ENCODE measurements around the gene PROX1. TPM values are rescaled to one million over a fixed set of nuclear protein-coding genes. Genes with fewer than 3 reads are reported as not detected.

PROX1 gene
- total RNA-seq, 1 donor from 2014 or later: 6.5 TPM

- FAIRE-seq: no peak
- no peak for DNase-seq (ENCODE audit: low spot score in 2 of 2)
Observed at GRCh38 chr1:214017191-214017982, 29.6 kb downstream of the PROX1 start.

DNA sequence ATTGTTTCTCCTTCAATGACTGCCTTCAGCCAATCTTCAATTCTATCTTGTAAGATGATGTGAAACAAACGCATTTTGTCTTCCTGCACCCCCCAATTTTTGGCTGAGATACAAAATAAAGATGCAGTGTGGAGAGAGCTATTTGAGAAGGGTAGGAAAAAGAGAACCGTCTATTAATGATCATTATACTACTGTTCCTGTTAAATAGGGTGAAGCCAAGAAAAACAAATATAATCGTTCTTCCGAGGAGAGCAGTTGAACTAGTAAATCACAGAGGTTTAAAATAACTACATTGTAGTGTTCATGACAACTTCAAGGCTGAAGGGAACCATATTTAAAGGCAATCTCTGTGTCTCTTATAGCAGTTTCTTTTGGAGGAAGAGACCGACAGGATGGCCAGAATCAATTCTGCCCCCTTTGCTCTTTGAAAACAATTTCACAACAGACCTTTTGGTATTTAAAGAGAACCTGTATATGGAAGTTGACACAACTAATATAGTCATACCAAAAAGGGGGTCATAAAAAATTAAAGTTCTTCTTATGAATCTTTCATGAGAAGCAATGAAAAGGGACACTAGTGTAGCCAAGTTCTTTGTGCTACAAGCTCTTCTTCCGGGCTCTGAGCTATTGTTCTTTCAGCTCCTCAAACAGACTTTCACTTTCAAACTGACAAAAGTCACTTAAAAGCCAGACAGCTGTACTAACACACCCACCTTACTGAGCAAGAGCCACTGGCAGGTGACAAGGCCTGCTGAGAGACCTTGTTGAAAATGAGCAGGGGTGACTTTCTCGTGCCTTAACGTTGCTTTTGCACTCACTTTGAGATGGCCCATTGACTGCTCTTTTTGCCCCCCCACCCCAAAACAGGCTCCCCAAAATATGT, 30.9 kb downstream of the PROX1 start:
- no peak for FAIRE-seq

GRCh38 chr1:214019499-214019898, 31.7 kb downstream of the PROX1 start:
- FAIRE-seq (no peak), DNase-seq (ENCODE audit: low spot score in 2 of 2) (no peak)

More for the DNA sequence above, 30.9 kb downstream of the PROX1 start:
- no peak for DNase-seq (ENCODE audit: low spot score in 2 of 2)

GRCh38 chr1:214021321-214021720, 33.5 kb downstream of the PROX1 start:
- DNase-seq (ENCODE audit: low spot score in 2 of 2) (no peak), FAIRE-seq (no peak)

- no peak for FAIRE-seq
- DNase-seq (ENCODE audit: low spot score in 2 of 2): no peak
Observed at GRCh38 chr1:214022229-214022791, 34.5 kb downstream of the PROX1 start.

DNA sequence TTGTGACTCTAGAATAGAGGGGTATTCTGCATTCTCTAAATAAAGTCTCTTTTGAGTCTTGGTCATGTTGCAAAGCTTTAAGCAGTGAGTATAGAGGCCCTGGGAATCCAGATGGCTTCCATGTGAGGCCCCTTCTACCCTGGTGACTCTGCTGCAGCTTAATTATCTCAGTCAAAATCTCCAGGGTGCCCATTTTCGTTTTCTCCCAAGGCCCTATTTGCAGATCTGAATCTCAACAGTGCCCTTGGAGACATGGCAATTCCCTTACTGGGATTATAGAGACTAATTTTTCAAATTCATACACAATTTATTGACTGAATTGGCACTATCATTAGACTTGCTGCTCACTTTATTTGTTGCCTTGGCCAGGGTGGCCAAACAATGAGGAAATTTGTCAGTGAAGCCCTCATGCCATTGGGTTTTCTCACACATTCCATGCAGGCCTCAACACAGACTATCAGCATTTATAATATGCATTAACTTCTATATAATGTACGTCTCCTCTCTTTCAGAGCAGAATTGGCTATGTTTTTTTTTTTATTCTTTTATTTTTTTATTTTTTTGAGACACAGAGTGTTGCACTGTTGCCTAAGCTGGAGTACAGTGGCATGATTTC, 35.1 kb downstream of the PROX1 start:
- no peak for FAIRE-seq

GRCh38 chr1:214026985-214027384, 39.2 kb downstream of the PROX1 start:
- DNase-seq (ENCODE audit: low spot score in 2 of 2) (no peak), FAIRE-seq (no peak)

More for the DNA sequence above, 35.1 kb downstream of the PROX1 start:
- DNase-seq (ENCODE audit: low spot score in 2 of 2): no peak

DNA sequence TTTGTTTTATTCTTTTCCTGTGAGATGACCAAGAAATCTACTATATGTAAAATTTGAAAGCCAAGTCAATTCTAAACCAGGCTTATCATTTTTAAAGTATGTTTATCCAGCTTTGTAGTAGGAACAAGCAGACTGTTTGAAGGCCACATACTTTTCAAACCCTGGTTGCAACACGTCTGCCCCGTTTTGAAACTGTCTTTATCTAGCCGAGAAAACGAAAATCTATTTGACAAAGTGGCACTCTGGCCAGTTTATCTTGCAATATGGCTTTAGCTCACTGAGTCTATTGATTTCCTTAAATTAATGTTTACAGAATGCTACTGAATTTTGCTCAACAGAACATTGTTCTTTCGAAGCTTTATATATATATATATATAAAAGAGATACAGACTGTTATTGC, 39.7 kb downstream of the PROX1 start:
- FAIRE-seq (no peak), DNase-seq (ENCODE audit: low spot score in 2 of 2) (no peak)

DNA sequence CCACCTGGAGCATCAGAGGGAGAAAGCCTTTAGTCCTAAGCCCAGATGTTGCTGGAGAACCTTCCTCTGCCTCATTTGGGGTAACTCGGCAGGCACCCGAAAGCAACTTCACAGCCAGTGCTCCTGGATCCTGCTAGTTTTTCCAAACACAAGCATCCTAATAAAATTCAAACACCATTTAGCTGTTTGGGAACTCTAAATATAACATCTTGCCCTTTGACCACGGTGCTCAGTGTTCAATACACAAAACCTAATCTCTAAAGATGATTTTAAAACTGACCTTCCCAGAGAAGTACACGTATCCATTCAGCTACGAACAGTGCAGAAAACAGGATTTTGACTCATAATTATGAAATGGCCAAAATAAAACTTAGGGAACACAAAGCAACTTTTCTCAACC, 40.3 kb downstream of the PROX1 start:
- DNase-seq (ENCODE audit: low spot score in 2 of 2) (no peak), FAIRE-seq (no peak)

DNA sequence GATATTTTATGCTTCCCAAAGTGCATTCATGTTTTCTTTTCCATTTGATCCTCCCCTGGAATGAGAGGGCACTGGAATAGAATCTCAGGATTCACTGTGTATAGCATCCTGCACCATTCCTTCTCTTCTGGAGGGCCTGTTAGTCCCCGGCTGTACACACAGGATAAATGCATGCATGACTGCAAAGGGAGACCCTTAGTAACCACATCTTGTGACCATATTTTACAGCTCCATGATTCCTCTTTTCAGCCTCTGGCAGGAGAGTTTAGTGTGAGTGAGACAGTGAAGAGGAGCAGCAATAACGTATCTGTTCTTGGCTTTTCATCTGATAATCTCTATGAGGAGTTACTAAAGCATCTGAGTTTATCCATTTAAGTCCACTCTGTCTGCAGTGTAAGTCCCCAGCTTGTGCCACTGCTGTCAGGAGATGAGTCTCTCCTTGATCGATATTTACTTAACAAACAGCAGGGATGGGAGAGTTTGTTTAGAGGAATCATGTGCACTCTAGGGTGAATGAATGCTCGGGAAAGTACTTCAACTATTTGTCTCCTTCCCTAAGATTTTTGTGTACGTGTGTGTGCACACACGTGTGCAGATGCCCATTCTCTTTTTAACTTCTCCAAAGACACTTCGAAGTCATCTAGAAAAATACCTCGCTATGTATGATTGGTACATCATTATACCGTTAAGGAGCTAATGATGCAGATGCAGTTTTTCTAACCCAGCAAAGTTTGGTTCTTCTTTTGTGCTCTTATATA, 41.1 kb downstream of the PROX1 start:
- FAIRE-seq (no peak), DNase-seq (ENCODE audit: low spot score in 2 of 2) (no peak)

GRCh38 chr1:214029796-214030195, 42.0 kb downstream of the PROX1 start:
- DNase-seq (ENCODE audit: low spot score in 2 of 2): no peak
- FAIRE-seq: no peak

DNA sequence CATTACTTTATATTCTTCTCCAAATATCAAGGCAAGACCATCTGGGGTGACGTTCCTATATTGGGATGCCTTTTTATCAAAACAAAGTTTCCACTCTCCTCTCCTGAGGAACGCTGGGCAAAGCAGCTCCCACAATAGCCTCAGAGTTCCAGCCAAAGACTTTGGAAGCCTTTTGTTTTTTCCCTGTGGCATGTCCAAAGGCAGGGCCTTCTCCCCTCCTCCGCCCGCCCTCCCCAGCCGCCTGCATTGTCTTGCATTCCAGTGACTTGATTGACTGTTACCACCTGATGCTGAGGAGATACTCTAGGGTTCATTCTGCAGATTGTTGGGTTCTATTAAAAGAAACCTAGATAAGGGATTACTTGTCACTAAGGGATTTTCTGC, 43.5 kb downstream of the PROX1 start:
- no peak for DNase-seq (ENCODE audit: low spot score in 2 of 2)
- FAIRE-seq: no peak

DNA sequence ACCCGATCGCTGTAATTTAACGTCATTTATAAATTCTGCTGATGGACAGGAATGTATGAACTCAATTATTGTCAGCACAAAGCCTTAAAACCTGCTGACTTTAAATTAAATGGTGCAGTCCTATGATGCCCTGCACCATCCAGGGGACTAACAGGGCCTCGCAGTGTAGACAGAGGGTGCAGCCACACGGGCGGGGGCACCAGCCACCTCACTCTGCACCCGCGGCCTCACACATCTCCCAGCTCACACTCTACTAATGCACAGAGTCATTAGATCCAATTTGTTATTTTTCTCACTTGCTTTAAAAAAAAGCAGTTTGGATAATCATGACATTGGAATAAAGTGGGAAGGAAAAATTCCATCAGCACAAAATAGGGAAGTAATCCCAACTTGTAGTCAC, 49.7 kb downstream of the PROX1 start:
- no peak for DNase-seq (ENCODE audit: low spot score in 2 of 2)
- FAIRE-seq: no peak

DNA sequence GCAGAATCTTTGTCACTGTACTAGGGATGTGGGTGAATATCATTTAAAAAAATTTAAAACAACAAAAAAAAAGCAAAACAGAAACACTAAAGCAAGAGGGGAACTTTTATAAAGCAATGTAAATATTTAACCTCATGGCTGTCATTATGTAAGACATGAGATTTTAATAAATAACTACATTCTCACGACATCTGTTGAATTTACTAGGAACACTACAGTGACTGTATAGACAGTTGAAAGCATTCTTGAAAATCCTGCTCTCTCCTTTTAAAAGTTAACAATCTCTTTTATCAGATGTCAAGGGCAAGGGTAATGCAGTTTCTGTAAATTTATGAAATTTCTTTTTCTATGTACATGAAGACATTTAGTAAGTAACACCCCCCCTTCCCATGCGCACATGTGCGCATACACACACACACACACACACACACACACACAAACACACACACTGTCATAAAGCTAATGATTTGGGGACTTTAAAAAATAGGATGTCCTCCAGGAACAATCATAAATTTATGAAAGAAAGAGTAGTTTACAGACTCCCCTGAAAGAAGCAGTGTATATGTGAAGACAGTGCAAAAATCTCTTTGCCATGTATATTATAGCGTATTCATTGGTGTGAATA, 51.7 kb downstream of the PROX1 start:
- DNase-seq (ENCODE audit: low spot score in 2 of 2) (no peak), FAIRE-seq (no peak)

DNA sequence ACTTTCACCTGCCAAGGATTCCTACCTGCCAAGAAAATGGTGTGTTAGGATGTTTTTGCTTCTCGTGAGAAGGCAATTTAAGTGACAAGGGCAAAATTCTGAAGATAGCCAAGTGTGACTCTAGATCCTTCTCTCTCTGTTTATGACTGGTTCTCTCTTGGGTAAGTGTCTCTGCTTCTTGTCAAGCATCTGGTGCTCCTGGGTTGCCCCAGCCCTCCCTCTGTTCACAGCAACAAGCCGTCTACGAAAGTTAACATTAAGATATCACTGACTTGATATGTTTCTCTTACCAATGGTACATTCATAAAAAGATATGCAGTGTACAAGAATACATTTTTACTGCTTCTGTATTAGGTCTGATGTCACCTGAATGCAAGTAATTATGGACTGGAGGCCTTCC, 55.4 kb downstream of the PROX1 start:
- FAIRE-seq (no peak), DNase-seq (ENCODE audit: low spot score in 2 of 2) (no peak)

- DNase-seq (ENCODE audit: low spot score in 2 of 2) (no peak), FAIRE-seq (no peak)
Observed at GRCh38 chr1:214044438-214045214, 56.9 kb downstream of the PROX1 start.

GRCh38 chr1:214050513-214051401, 63.0 kb downstream of the PROX1 start:
- no peak for DNase-seq (ENCODE audit: low spot score in 2 of 2)
- no peak for FAIRE-seq

GRCh38 chr1:214051786-214052185, 64.0 kb downstream of the PROX1 start:
- DNase-seq (ENCODE audit: low spot score in 2 of 2): no peak
- FAIRE-seq: no peak

Data from frontal cortex (tissue), 4 donors.